ENCODE measurements around the gene HS6ST2. TPM values are rescaled to one million over a fixed set of nuclear protein-coding genes. Genes with fewer than 3 reads are reported as not detected.

The HS6ST2 gene
- total and polyA plus RNA-seq, 10 of the 15 experiments (the other 5 are each of a cell fraction or from before 2014, with no cell fraction given) = not detected

DNA sequence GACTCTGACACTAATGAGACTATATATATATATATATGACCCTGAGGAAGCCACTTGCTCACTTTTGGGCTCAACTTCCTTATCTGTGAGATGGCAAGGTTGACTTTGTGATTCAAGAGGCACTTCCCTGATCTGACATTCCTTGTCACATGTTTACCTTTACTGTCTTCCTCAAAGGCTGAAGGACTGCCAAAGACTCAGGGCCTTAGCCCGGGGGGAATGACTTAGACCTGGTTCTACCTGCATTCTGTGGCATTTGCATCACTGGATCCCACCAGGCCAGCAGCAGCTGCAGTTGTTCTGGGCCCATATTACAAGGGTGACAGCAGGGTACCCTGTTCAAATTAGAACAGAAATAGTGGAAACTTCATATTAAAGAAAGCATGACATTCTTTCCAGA lies 3.1 kb upstream of the HS6ST2 start (continued):
- TF ChIP-seq, protein P1, sequence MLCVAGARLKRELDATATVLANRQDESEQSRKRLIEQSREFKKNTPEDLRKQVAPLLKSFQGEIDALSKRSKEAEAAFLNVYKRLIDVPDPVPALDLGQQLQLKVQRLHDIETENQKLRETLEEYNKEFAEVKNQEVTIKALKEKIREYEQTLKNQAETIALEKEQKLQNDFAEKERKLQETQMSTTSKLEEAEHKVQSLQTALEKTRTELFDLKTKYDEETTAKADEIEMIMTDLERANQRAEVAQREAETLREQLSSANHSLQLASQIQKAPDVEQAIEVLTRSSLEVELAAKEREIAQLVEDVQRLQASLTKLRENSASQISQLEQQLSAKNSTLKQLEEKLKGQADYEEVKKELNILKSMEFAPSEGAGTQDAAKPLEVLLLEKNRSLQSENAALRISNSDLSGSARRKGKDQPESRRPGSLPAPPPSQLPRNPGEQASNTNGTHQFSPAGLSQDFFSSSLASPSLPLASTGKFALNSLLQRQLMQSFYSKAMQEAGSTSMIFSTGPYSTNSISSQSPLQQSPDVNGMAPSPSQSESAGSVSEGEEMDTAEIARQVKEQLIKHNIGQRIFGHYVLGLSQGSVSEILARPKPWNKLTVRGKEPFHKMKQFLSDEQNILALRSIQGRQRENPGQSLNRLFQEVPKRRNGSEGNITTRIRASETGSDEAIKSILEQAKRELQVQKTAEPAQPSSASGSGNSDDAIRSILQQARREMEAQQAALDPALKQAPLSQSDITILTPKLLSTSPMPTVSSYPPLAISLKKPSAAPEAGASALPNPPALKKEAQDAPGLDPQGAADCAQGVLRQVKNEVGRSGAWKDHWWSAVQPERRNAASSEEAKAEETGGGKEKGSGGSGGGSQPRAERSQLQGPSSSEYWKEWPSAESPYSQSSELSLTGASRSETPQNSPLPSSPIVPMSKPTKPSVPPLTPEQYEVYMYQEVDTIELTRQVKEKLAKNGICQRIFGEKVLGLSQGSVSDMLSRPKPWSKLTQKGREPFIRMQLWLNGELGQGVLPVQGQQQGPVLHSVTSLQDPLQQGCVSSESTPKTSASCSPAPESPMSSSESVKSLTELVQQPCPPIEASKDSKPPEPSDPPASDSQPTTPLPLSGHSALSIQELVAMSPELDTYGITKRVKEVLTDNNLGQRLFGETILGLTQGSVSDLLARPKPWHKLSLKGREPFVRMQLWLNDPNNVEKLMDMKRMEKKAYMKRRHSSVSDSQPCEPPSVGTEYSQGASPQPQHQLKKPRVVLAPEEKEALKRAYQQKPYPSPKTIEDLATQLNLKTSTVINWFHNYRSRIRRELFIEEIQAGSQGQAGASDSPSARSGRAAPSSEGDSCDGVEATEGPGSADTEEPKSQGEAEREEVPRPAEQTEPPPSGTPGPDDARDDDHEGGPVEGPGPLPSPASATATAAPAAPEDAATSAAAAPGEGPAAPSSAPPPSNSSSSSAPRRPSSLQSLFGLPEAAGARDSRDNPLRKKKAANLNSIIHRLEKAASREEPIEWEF (IDR thresholded peaks at IDR 0.05; ENCODE audit: insufficient replicate concordance, low read depth, low read length) = no peak
- TF ChIP-seq MXI1 (IDR thresholded peaks at IDR 0.05; ENCODE audit: low read depth, low read length) (no peak), ASH2L (IDR thresholded peaks at IDR 0.05; ENCODE audit: borderline replicate concordance, low read depth) (no peak), SIN3A (IDR thresholded peaks at IDR 0.05; ENCODE audit: low read depth, low read length) (no peak), CTCF (IDR thresholded peaks at IDR 0.05 in 2 of 3, conservative IDR thresholded peaks at IDR 0.05 in 1 of 3; ENCODE audit: control insufficient read depth in 2 of 3, extremely low read depth in 1 of 3, insufficient read depth in 1 of 3, low read depth in 3 of 3, low read length in 3 of 3) (no peak), TARDBP (IDR thresholded peaks at IDR 0.05; ENCODE audit: borderline replicate concordance) (no peak), E2F4 (IDR thresholded peaks at IDR 0.05; ENCODE audit: low read depth, low read length) (no peak), SPI1 (IDR thresholded peaks at IDR 0.05; ENCODE audit: borderline replicate concordance, insufficient read depth, low read depth, low read length) (no peak), E4F1 (IDR thresholded peaks at IDR 0.05; ENCODE audit: borderline replicate concordance, partially characterized antibody) (no peak)

Data from GM12878 (cell line).